ENCODE results near the gene RCAN1.
A peak's percentile ranks its signal among the peaks of the same experiment; 100 is the strongest.

Gene RCAN1

GRCh38 chr21:34524646-34525601 is 90.0 kb downstream of the RCAN1 start:
- TF ChIP-seq CTCF (conservative IDR thresholded peaks at IDR 0.05; ENCODE audit: low read length) = 0 out of 2 replicates have a peak, but pooled peaks have one; percentile 16
- peak overlapping the region; percentile 56 for H3K4me3 ChIP-seq (ENCODE audit: low read length)
- peak; percentile 73 for DNase-seq (ENCODE audit: low read depth)

- H3K4me3 ChIP-seq (ENCODE audit: low read length) = no peak overlapping the region
- no peak for DNase-seq (ENCODE audit: low read depth)
- no peak for TF ChIP-seq CTCF (conservative IDR thresholded peaks at IDR 0.05; ENCODE audit: low read length)
Observed at GRCh38 chr21:34523019-34523555, 91.8 kb downstream of the RCAN1 start.

- TF ChIP-seq CTCF (conservative IDR thresholded peaks at IDR 0.05; ENCODE audit: low read length) = no peak
- no peak overlapping the region for H3K4me3 ChIP-seq (ENCODE audit: low read length)
Observed at GRCh38 chr21:34522284-34522683, 92.6 kb downstream of the RCAN1 start.

GRCh38 chr21:34521561-34521960 is 93.4 kb downstream of the RCAN1 start:
- no peak for DNase-seq (ENCODE audit: low read depth)
- no peak for TF ChIP-seq CTCF (conservative IDR thresholded peaks at IDR 0.05; ENCODE audit: low read length)
- no peak overlapping the region for H3K4me3 ChIP-seq (ENCODE audit: low read length)

More at GRCh38 chr21:34522284-34522683, 92.6 kb downstream of the RCAN1 start:
- DNase-seq (ENCODE audit: low read depth) = no peak

GRCh38 chr21:34520764-34521508 is 94.0 kb downstream of the RCAN1 start:
- DNase-seq (ENCODE audit: low read depth) = no peak
- H3K4me3 ChIP-seq (ENCODE audit: low read length) = no peak overlapping the region
- no peak for TF ChIP-seq CTCF (conservative IDR thresholded peaks at IDR 0.05; ENCODE audit: low read length)

GRCh38 chr21:34520281-34520680 is 94.6 kb downstream of the RCAN1 start:
- no peak for DNase-seq (ENCODE audit: low read depth)
- no peak overlapping the region for H3K4me3 ChIP-seq (ENCODE audit: low read length)
- no peak for TF ChIP-seq CTCF (conservative IDR thresholded peaks at IDR 0.05; ENCODE audit: low read length)

Measured in AG10803 (cell line).